Stimulated activated CD8-positive, alpha-beta memory T cell treated with anti-CD3 and anti-CD28 coated beads, Interleukin-12 subunit alpha, Interleukin-12 subunit beta, amount 100 ng/mL, for 4 hours (primary cell): ENCODE data around the gene PLEKHG4.

ENCODE experiments used
- DNase-seq: peaks from one replicate; pipeline ENCODE4 v3.0.0-alpha.2; 2020; ENCODE audit warnings: low read depth

The PLEKHG4 gene

DNA sequence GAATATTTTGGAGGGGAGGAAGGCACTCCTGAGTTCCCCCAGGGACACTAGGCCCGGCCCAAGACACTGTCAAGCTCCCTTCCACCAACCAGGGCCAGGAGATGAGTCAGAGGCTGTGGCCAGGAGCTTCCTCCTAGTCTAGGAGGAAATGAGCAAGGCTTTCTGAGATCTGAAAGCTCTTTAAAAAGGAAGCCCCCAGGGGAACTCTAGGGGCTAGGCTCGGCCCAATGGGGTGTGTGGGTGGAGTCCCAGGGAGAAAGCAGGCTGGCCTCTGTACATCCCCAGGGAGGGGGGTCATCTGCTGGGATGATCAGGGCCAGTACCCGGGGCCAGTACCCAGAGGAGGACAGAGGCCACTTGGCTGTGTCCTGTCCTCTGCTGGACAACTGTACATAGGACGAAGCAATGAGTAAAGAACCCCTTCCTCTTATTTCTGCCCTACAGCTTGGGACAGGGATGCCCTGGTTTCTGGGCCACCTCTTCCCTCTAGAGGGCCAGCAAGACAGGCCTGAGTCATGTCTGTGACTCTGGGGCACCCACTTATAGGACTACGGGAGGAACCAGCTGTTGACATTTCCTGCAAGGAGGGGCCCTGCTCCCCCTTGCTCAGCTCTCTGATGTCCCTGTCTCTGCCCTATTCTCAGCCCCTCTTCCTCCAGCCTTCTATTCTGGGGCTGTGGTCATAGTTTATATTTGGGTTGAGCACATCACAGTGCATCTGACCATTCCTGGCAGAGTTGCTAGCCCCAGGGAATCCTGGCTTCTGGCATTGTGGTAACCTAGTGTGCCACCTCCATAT lies 34.7 kb upstream of the PLEKHG4 start:
- DNase-seq = peak; percentile 62

DNA sequence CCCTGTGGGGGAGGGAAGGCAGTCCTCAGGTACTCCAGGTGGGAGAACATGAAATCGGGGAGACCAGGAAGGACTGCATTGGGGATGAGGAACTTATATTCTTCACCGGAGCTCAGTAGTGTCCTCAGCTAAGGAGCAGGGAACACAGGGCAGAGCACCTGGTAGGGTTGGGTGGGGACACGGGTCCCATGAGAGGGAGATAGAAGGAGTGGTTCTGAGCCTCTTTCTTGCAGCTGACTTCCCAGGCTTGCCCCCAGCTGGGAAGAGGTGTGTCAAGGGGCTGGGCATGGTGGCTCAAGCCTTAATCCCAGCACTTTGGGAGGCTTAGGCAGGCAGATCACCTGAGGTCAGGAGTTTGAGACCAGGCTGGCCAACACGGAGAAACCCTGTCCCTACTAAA lies 34.1 kb upstream of the PLEKHG4 start:
- DNase-seq = no peak

DNA sequence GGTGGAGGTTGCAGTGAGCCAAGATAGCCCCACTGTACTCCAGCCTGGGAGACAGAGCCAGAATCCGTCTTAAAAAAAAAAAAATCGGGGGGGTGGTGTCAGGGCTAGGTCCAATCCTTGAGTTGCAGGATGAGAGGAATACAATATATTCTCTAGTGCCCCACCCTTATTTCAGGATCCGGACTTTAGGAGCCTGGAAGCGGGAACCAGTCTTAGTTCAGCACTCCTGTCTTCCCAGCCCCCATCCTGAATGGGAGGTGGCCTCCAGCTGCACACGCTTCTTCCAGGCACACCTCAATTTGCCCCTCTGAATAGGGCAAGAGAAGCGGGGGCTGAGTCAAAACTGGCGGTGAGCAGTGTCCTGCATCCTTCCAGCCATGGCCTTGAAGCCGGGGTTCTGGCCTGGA lies 33.7 kb upstream of the PLEKHG4 start:
- DNase-seq = no peak

DNA sequence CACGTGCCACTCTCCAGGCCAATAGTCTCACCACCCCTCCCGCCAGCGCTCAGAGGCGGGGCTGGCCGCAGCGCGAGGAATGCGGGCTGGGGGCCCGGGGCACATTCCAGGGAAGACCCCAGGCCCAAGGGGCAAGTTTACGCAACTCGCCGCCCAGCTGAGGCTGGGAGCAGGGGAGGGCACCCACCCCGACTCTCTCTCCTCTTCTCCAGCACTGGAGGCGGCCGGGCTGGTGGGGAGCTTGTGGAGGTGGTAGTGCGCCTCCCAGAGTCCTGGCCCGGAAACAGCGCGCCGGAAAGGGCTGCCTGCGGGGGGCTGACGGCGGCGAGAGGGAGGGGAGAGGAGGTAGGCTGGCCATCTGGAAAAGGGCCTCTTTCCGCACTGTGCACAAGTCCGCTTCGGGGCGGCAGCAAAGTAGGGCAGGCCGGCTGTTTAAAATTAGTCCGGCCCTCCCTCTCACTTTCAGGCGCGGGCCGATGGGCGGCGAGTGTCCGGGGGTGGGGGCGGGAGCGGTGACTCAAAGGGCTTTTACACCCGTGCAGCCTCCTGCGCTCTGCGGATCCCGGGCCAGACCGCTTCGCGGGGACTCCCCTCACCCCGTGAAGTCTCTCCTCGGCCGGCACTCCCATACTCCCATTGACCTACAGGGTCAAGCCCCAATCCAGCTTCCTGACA lies 33.1 kb upstream of the PLEKHG4 start:
- peak; percentile 35 for DNase-seq

DNA sequence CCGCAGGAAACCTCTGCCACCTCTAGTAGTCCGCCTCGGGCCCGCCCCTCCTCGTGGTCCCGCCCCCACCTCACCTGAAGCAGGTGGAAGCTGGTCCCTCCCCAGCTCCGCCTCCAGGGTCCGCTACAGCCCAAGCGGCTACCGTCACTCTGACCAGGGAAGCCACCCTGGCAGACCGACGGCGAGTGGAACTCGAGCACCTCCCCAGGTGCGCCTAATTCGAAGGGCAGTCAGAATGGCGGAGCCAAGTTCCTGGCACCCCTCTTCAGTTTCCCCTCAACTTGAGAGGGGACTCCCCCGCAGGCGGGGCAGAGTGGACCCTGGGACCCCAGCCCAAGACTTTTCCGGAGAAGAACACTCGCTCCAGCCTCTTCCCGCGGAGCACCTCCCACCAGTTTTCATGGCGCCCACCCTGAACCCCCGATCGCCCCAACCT lies 32.6 kb upstream of the PLEKHG4 start:
- no peak for DNase-seq

DNA sequence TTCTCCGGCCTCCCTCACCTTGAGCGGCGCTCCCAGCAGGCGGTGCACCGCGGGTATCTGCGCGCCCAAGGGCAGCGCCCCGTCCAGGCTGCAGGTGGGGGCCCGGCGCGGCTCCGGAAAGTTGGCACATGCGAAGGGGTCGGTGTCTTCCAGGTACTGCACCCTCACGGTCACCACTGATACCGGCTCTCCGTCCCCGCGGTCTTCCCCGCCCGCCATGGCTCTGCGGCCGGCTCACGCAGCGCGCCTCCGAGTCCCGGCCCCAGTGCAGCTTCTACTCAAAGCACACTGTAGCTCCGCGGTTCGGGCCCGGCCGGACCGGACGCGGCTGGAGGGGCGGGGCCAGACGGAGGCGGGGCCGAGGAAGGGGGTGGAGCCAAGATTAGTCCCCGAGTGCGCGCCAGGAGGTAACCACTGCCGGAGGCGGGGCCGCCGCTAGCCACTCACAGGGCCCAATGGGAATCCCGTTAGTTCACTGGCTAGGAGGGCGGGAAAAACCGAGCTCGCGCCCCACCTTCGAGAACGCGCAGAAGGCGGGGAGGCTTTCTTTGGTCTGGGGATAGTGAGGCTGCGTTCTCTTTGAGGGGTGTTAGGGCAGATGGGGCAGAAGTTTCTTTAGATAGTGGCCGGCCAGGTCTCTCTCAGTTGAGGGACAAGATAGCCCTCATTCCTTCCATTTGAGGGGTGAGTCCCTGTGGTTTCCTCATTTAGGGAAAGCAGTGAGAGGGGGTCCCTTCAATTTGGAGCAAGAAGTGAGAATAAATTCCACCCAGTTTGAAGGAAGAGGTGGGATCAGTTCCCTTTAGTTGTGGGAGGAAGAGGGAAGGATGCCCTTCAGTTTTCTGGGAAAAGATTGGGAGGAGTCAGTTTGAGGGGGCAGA lies 31.9 kb upstream of the PLEKHG4 start, which contains the start of gene FHOD1:
FHOD1 (minus strand) TSS at position 290 of the 881 bp plus-strand sequence; CDS start at position 219, 71 bp downstream.
- DNase-seq = peak; percentile 92

DNA sequence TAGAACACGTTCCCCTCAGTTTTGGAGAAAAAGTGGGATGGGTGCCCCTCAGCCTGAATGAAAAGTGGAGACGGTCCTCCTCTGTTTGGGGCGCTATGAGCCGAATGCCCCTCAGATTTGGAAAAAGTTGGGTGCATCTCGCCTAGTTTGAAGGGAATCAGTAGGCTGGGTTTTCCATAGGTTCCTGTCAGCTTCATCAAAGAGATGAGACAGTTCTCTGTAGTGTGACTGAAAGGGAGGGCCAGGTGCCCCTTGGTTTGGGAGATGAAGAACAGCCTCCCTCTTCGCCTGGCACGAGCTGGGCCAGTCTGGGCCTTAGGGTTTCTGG lies 31.3 kb upstream of the PLEKHG4 start:
- DNase-seq = no peak

DNA sequence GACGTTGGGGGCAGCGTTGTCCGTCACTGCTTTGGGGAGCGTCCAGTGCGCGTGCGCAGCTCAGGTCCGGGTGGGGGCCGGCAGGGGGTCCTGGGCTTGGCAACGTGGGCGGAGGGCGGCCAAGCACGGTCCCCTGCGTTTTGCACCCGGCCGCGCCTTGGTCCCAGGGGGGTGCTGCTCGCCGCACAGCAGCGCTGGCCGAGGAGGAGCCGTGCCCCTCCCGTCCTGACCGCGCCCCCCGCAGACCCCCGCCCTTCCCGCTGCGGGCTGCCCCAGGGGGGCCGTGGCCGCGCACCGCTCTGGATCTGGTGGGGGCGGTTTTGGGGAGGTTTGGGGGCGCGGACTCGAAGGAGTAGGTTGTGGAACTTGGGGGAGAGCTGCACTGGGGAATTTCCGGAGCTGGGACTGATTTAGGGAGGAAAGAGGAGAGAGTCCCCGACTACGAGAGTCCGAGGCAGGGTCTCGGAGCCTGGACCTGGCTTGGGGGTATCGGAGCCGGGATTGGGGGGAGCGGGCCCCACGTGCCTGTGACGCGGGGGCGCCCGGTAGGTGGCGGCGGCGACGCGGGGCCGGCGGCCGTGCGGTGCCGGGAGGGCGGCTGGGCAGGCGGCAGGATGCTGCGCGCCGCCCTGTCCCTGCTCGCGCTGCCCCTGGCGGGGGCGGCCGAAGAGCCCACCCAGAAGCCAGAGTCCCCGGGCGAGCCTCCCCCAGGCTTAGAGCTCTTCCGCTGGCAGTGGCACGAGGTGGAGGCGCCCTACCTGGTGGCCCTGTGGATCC lies 30.7 kb upstream of the PLEKHG4 start, which contains the start of gene SLC9A5:
SLC9A5 (plus strand) TSS at position 579 of the 777 bp plus-strand sequence; CDS start at position 615, 36 bp downstream.
- no peak for DNase-seq

DNA sequence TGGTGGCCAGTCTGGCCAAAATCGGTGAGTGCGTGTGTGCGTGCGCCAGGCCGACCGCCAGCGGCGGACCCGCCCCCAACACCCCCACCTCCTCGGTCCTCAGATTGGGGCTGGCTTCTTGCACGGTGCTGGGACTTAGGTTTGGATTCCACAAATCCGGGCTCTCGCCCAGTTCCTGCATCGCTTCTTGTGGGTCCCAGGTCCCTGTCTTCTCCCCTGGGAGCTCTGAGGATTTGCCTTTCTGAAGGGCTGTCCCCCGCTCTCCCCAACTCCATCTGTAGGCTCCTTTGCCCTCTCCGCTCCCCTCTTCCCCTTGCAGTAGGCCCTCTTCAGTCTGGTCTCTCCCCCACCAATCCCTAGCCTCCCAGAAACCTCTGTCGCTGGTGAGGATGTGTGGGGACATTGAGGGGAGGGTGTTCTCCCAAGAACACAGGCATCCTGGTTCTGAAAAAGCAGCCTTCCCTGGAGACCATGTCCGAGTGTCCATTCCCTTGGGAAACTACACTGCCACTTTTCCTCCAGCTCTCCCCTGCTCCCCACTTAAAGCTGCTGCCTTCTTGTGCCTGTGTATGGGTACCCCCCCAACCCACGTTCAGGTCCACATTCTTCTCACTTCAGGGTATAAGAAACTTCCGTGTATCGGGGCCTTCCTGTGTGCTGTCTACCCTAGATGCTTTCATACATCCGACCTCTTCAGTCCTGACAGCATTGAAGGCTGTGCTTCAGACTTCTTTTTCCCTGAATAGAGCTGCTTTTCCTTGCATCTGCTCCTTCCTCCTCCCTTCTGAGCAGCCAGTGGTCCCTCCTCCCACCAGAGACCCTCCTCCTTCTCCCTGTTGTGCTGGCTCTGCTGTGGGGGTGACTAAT lies 29.9 kb upstream of the PLEKHG4 start:
- no peak for DNase-seq

DNA sequence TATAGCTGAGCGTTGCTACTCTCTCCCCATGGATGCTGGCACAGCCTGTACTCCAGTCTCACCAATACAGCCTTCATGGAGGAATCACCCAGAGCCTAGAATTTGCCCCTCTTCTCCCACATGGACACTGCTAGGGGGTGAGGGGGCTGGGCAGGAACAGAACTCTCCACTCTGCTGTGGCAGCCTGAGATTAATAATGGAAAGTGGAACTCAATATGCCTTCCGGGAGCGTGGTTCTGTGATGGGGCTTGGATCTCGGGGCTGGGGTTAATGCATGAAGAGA lies 29.3 kb upstream of the PLEKHG4 start:
- DNase-seq = no peak

DNA sequence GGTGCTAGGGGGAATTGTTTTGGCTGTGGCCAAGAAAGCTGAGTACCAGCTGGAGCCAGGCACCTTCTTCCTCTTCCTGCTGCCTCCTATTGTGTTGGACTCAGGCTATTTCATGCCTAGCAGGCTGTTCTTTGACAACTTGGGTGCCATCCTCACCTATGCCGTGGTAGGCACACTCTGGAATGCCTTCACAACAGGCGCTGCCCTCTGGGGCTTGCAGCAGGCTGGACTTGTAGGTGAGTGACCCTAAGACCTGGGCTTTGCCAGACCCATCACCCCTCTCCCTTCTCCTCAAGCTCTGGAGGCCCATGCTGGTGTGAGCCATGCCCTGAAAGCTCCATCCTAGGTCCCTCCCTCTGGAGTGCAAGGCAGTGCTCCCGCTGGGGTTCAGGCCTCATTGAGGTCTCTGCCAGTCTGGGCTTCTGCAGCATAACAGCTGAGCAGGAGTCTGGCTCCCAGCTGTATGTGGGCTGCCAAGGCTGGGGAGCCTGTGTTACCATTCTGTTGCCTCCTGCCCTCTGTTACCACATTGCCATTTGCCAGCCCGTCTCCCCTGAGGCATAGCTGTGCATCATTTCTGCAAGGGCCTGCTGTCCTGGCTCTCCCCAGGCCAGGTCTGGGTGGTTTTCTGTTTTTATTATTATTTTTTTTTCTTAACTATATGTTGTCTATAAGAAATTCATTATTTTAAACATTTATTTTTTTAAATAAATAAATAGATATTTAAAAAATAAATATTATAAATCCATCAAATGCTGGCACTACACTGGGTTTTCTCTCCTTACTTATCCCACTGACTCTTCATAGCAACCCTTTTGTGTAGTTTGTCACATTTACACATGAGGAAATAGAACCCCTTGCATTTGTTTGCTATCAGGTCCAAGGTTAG lies 26.5 kb upstream of the PLEKHG4 start:
- DNase-seq = no peak

DNA sequence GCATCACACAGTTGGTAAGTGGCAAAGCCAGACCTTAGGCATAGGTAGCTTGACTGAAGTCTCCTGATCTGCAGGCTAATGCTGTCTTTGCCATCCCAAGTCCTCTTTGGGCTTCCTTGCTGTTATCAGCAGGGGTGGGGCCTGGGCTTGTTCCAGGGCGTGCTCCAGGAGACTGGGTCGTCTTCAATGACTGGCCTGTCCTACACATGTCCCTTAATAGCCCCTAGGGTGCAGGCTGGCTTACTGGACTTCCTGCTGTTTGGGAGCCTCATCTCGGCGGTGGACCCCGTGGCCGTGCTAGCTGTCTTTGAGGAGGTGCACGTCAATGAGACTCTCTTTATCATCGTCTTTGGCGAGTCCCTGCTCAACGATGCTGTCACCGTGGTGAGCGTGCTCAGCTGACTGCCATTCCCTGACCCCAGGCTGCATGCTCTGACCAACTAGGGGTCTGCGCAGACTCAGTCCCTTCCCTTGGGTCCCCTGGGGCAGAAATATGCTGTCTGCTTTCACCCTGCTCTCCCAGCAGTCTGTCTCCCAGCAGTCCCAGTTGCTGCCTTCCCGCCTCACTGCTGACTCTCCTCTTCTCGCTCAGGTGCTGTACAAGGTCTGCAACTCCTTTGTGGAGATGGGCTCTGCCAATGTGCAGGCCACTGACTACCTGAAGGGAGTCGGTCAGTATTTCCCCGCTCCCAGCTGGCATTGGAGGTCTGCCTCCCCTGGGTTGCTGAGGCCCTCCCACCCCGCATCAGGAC lies 24.4 kb upstream of the PLEKHG4 start:
- no peak for DNase-seq

DNA sequence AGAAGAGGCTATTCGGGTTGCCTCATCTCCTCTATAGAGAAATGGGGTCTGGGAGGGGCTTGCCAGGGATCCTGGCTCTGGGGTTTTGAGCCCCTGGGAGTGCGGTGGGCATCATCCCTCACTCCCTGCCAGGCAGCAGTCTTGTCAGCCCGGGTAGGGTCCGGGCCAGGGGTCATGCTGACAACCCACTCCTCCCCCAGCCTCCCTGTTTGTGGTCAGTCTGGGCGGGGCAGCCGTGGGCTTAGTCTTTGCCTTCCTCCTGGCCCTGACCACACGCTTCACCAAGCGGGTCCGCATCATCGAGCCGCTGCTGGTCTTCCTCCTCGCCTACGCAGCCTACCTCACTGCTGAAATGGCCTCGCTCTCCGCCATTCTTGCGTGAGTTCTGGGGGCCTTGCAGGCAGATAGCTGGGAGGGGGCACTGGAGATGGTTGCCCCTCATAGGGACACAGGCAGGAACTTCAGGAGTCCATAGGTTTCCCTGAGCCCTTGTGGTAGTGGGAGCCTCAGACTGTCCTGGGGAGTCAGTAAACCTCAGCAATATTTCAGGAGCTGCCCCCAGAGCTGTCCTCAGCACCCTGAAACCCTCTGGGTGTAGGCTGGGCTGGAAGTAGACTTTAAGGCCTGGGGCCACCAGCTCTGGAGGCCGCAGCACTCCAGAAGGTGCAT lies 23.6 kb upstream of the PLEKHG4 start:
- DNase-seq = no peak

DNA sequence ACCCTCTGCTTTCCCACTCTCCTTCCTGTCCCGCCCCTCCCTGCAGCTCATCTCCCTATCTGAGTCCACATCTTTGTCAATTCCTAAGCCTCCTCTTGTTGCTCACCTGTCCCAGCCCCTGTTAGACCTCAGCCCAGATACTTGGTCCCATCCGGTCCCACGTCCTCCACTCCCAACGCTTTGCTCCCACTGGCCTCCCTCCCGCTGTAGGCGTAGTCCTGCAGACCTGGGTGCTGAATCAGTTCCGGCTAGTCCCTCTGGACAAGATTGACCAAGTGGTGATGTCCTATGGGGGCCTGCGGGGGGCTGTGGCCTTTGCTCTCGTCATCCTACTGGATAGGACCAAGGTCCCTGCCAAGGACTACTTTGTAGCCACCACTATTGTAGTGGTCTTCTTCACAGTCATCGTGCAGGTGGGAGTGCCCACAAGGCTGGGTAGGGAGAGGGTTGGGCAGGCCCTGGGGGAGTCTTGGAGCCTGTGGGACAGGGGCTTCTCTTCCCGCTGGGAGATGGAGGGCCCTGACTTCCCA lies 22.6 kb upstream of the PLEKHG4 start:
- no peak for DNase-seq

DNA sequence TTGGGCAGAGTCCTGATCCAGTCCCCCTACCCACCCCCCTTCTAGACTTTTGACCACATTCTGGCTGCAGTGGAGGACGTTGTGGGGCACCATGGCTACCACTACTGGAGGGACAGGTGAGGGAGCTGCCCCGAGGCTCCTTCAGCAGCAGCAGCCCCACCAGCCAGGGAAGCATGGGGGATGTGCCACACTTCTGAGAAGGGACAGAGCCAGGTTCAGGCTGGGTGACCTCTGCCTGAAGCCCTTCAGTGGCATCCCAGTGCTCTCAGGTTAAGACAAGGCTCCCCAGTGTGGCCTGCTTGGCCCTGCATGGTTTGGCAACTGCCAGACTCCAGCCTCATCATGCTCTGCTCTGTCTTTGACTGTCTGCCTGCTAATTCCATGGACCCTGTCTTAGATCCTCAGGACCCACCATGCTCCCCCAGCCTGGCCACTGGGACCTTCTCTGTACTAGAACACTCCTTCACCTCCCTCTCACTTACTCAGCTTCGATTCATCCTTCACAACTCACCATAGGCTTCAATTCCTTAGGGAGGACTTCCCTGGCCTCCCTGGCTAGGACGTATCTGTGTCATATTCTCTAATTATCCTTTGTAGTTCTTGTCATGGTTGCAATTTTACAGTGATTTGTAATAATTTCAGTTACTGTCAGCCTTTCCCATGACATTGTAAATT lies 21.7 kb upstream of the PLEKHG4 start:
- no peak for DNase-seq

DNA sequence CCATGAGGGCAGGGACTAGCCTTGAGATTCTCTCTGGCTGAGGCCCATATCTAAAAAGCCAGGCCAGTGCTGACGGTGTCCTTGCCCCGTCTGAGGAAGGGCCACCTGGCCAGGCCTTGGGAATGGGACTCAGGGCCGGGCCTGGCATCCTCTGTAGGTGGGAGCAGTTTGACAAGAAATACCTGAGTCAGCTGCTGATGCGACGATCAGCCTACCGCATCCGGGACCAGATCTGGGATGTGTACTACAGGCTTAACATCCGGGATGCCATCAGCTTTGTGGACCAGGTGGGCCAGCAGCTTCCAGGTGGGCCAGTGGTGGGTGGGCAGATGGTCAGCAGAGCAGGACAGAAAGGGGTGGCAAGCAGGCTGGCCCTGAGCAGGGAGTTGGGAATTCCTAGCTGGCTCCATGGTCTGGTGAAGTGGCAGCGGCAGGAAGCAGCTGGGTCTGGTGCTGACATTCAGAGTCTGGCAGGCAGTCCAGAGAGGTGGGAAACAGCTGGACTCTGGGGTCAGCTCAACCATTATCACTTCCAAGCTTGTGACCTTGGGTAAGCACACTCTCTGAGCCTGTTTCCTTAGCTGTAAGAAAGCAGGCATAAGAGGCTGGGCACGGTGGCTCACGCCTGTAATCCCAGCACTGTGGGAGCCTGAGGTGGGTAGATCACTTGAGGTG lies 21.0 kb upstream of the PLEKHG4 start:
- no peak for DNase-seq

DNA sequence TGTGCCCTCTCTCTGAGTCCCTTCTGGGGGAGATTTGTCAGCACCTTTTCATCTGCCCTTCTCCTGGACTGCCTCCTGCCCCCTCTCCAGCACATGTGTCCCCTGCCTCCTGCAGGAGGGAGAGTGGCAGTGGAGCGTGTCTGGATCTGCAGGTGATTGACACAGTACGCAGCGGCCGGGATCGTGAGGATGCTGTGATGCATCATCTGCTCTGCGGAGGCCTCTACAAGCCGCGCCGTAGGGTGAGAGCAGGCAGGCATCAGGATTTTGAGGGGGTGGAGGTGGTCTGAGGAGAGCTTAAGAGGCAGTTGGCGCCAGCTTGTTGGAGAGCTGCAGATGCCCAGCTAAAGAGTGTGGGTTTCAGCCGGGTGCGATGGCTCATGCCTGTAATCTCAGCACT lies 19.6 kb upstream of the PLEKHG4 start:
- DNase-seq = no peak
